Lower leg skin (tissue), 3 donors: ENCODE data around the gene IFT88.

Experiments used
- CTCF ChIP-seq, 3 donors: fragments of 450-650 bp; IDR thresholded peaks; one replicate each; pipeline ENCODE4 v1.5.1; 2016; ENCODE audit warnings: antibody characterized with exemption in 3 of 3, mild to moderate bottlenecking in 3 of 3, moderate library complexity in 2 of 3
- POLR2A ChIP-seq, 2 donors: fragments of 450-650 bp; IDR thresholded peaks; one replicate each; pipeline ENCODE4 v1.6.1; 2016 to 2017; ENCODE audit warnings: antibody characterized with exemption in 2 of 2, mild to moderate bottlenecking in 1 of 2, moderate library complexity in 1 of 2

GRCh38 chr13:20558982-20559381, 8.0 kb upstream of the IFT88 start:
- TF ChIP-seq POLR2A (IDR thresholded peaks at IDR 0.05) (no peak), CTCF (IDR thresholded peaks at IDR 0.05) (no peak)
